Activated naive CD4-positive, alpha-beta T cell treated with anti-CD3 and anti-CD28 coated beads, Interleukin-2, amount 50 U/mL, for 72 hours (primary cell): ENCODE results near the gene MKX. TPM values are rescaled to one million over a fixed set of nuclear protein-coding genes. Genes with fewer than 3 reads are reported as not detected.

Experiments used
- ATAC-seq, 2 donors: fragments of 150-1000 bp; cut with Tn5 transposase; 2 replicates each; pipeline ENCODE4 v1.10.0; 2021; ENCODE audit warnings: mild to moderate bottlenecking in 2 of 2, moderate library complexity in 2 of 2
- DNase-seq, 2 donors: peaks; one replicate each; pipeline ENCODE4 v3.0.0; 2021 to 2022; ENCODE audit warnings: low spot score in 2 of 2
- H3K27ac Mint-ChIP-seq, 2 donors: one replicate each; pipeline ENCODE4 v1.8.0; 2022; ENCODE audit warnings: mild to moderate bottlenecking in 2 of 2, mixed read lengths in 2 of 2
- H3K36me3 Mint-ChIP-seq, 2 donors: one replicate each; pipeline ENCODE4 v1.8.0; 2022; ENCODE audit warnings: mixed read lengths in 2 of 2
- H3K9me3 Mint-ChIP-seq, 2 donors: one replicate each; pipeline ENCODE4 v1.8.0; 2022; ENCODE audit warnings: mixed read lengths in 2 of 2
- total RNA-seq, 2 donors: library from RNA; stranded (reverse); gene quantifications; one replicate each; pipeline ENCODE4 v1.2.3, GENCODE V29; 2022

The MKX gene
- total RNA-seq, 2 donors from 2014 or later: not detected

DNA sequence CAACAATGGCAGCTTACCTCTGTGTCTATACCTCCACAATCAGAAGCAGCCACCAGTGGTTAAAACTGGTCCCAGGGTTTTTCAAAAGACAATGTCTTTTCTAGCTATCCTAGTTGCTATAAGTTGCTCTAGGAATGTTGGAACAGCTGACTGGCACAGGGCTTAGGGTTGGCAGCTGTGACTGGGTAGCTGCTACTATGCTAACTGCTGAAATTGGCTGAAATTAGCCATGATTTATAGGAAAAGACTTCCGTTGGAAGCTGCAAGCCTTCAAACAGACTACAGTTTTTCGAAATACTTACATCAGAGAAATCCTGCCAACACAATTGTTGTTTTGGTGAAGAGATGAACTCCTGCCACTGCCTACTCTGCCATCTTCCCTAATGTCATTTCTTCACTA lies 102.3 kb downstream of the MKX start:
- DNase-seq (no peak), ATAC-seq (no peak)
- H3K27ac Mint-ChIP-seq: no peak overlapping the region
- peaks cover under 1 to 4% of the 10 kb centered on the region in 2 donors for H3K9me3 Mint-ChIP-seq
- H3K36me3 Mint-ChIP-seq: no peaks in the 10 kb centered on the region

GRCh38 chr10:27642023-27642589 lies 103.5 kb downstream of the MKX start:
- Mint-ChIP-seq H3K9me3 (peaks cover 4 to 6% of the 10 kb centered on the region in 2 donors), H3K36me3 (no peaks in the 10 kb centered on the region), H3K27ac (no peak overlapping the region)
- DNase-seq: no peak
- no peak for ATAC-seq

GRCh38 chr10:27638071-27638750 lies 107.4 kb downstream of the MKX start:
- H3K9me3 Mint-ChIP-seq: peaks cover 4 to 6% of the 10 kb centered on the region in 2 donors
- ATAC-seq (no peak), DNase-seq (no peak)
- H3K36me3 Mint-ChIP-seq: no peaks in the 10 kb centered on the region
- no peak overlapping the region for H3K27ac Mint-ChIP-seq

GRCh38 chr10:27637601-27638000 lies 108.0 kb downstream of the MKX start:
- ATAC-seq (no peak), DNase-seq (no peak)
- H3K27ac Mint-ChIP-seq: no peak overlapping the region

GRCh38 chr10:27636816-27637215 lies 108.8 kb downstream of the MKX start:
- no peak for DNase-seq
- Mint-ChIP-seq H3K36me3 (no peaks in the 10 kb centered on the region), H3K9me3 (peaks cover 0 to 6% of the 10 kb centered on the region in 2 donors)

More at GRCh38 chr10:27637601-27638000, 108.0 kb downstream of the MKX start:
- H3K9me3 Mint-ChIP-seq: peaks cover 4 to 6% of the 10 kb centered on the region in 2 donors
- no peaks in the 10 kb centered on the region for H3K36me3 Mint-ChIP-seq

DNA sequence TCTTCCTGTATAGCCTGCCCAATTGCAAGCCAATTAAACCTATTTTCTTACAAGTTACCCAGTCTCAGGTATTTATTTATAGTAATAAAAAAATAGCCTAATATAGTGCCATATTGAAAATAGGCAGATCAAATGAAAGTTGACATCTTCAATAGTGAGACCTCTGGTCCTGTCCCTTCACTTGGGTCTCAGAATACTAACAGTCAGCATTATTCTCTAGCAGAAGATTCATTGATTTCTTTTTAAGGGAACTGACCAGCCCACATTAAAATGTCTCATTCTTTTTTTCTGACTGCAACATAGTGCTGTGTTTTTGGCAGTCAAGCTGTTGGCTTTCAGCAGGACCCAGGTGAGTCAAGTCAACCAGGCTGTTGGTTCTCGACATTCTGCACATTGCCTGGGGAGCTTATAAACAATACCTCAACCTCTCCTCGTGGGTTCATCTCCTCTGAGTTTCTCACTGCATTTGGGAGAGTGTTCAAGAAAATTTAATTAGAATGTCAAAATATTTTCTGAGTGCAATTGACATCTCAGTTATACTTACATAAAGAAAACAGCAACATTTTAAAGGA lies 109.8 kb downstream of the MKX start:
- Mint-ChIP-seq H3K36me3 (no peaks in the 10 kb centered on the region), H3K9me3 (peaks cover 0 to 6% of the 10 kb centered on the region in 2 donors), H3K27ac (no peak overlapping the region)
- DNase-seq (no peak), ATAC-seq (no peak)

More at GRCh38 chr10:27636816-27637215, 108.8 kb downstream of the MKX start:
- ATAC-seq: no peak
- H3K27ac Mint-ChIP-seq: no peak overlapping the region

- ATAC-seq (no peak), DNase-seq (no peak)
- Mint-ChIP-seq H3K9me3 (peaks cover 0 to 6% of the 10 kb centered on the region in 2 donors), H3K36me3 (no peaks in the 10 kb centered on the region), H3K27ac (no peak overlapping the region)
Measured at GRCh38 chr10:27635290-27635689, 110.3 kb downstream of the MKX start.

DNA sequence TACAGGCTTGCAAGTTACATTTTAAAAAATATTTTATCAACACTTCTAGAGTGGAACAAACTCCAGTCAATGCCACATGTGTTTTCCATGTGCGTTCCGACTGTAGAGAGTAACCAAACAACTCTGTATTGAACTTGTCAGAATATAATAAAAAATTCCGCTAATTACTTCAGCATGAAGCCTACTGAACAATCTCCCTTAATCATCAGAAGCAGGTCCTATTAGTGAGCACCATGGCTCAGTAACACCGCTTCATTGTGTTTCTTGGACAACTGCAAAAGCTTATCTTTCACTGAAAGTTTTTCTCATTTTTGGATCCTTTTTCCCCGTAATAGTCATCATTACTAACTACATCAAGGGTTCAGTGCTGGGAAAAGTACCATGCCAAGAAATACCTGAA lies 117.0 kb downstream of the MKX start:
- Mint-ChIP-seq H3K36me3 (no peaks in the 10 kb centered on the region), H3K9me3 (no peaks in the 10 kb centered on the region), H3K27ac (no peak overlapping the region)
- ATAC-seq (no peak), DNase-seq (no peak)

GRCh38 chr10:27626890-27627289 lies 118.7 kb downstream of the MKX start:
- Mint-ChIP-seq H3K27ac (no peak overlapping the region), H3K36me3 (no peaks in the 10 kb centered on the region), H3K9me3 (no peaks in the 10 kb centered on the region)
- no peak for ATAC-seq
- no peak for DNase-seq

- H3K27ac Mint-ChIP-seq: no peak overlapping the region
- H3K9me3 Mint-ChIP-seq: no peaks in the 10 kb centered on the region
- no peaks in the 10 kb centered on the region for H3K36me3 Mint-ChIP-seq
- no peak for DNase-seq
- no peak for ATAC-seq
Measured at GRCh38 chr10:27625452-27626211, 120.0 kb downstream of the MKX start.

- DNase-seq (no peak), ATAC-seq (no peak)
- H3K27ac Mint-ChIP-seq: no peak overlapping the region
- H3K36me3 Mint-ChIP-seq: no peaks in the 10 kb centered on the region
- H3K9me3 Mint-ChIP-seq: no peaks in the 10 kb centered on the region
Measured at GRCh38 chr10:27624941-27625340, 120.7 kb downstream of the MKX start.

Other genes with a start within 250 kb of the MKX start
- 10 to 100 TPM; 46.5 to 53.6 TPM for gene RAB18, start 241.5 kb downstream of the MKX start, total RNA-seq